Gastrocnemius medialis (tissue), 4 donors: ENCODE data around the gene TRIM63. TPM values are rescaled to one million over a fixed set of nuclear protein-coding genes. Genes with fewer than 3 reads are reported as not detected.

Experiments
- ATAC-seq, 2 donors: fragments of 150-250 bp; one replicate each; pipeline ENCODE4 v1.9.1; 2016
- DNase-seq, 2 donors: peaks; one replicate each; pipeline ENCODE4 v3.0.0-alpha.2; 2019
- H3K27ac ChIP-seq, 4 donors: fragments of 200-600 bp; sonication (generic); 1 replicate in 1 of 4; 2 replicates in 3 of 4; pipeline ENCODE4 v1.5.1; 2016 to 2018; ENCODE audit warnings: mild to moderate bottlenecking in 2 of 4, moderate library complexity in 1 of 4
- H3K27me3 ChIP-seq, 3 donors: fragments of 200-600 bp; sonication (generic) in 2 of 3; 1 replicate in 1 of 3; 2 replicates in 2 of 3; pipeline versions ENCODE4 v1.5.1 to v1.6.0; 2016 to 2019; ENCODE audit warnings: mild to moderate bottlenecking in 1 of 3, moderate library complexity in 1 of 3
- H3K36me3 ChIP-seq, 2 donors: fragments of 200-600 bp; sonication (generic) in 1 of 2; one replicate each; pipeline ENCODE4 v1.5.1; 2017 to 2018
- H3K4me1 ChIP-seq, 2 donors: fragments of 200-600 bp; sonication (generic) in 1 of 2; one replicate each; pipeline ENCODE4 v1.5.1; 2016 to 2017; ENCODE audit warnings: mild to moderate bottlenecking in 2 of 2
- H3K4me3 ChIP-seq, 4 donors: fragments of 200-600 bp; sonication (generic) in 3 of 4; 1 replicate in 1 of 4; 2 replicates in 3 of 4; pipeline ENCODE4 v1.5.1; 2016 to 2019; ENCODE audit warnings: mild to moderate bottlenecking in 2 of 4
- H3K9me3 ChIP-seq, 3 donors: fragments of 200-600 bp; sonication (generic) in 2 of 3; 1 replicate in 1 of 3; 2 replicates in 2 of 3; pipeline ENCODE4 v1.5.1; 2016 to 2019
- CTCF ChIP-seq, 5 experiments: fragments of 450-650 bp in 3 of 5; fragments of 200-600 bp in 2 of 5; sonication (generic) in 2 of 5; IDR thresholded peaks in 4 of 5; conservative IDR thresholded peaks in 1 of 5; 1 replicate in 4 of 5; 2 replicates in 1 of 5; pipeline ENCODE4 v1.5.1; 2016 to 2019; ENCODE audit warnings: antibody characterized with exemption in 5 of 5, mild to moderate bottlenecking in 3 of 5, moderate library complexity in 3 of 5
- POLR2A ChIP-seq, 2 donors: fragments of 450-650 bp; IDR thresholded peaks; one replicate each; pipeline ENCODE4 v1.6.1; 2017; ENCODE audit warnings: antibody characterized with exemption in 2 of 2, mild to moderate bottlenecking in 2 of 2, moderate library complexity in 2 of 2
- in situ Hi-C, 4 donors: fragments of 200-750 bp; cut with MboI; loops; one replicate each; pipeline versions ENCODE4 v1.15.0 to v1.8.0; 2017; ENCODE audit warnings: low sequenced_read_pairs in 4 of 4
- intact Hi-C: fragments of 100-400 bp; cut with DNase I; formaldehyde crosslinking; loops from one replicate; pipeline ENCODE4 v1.15.1; 2023; ENCODE audit warnings: low total_unique reads
- total RNA-seq, 4 donors: library from RNA; depleted of rRNA; stranded (reverse); fragments of >200 nt; gene quantifications; one replicate each; pipeline versions ENCODE4 v1.1.0 to v1.2.3, GENCODE V29; 2016

TRIM63 gene
- total RNA-seq, 4 donors from 2014 or later = 1,040 to 4,298 (median 2,203) TPM

- no peaks in the 10 kb centered on the region for H3K9me3 ChIP-seq
- TF ChIP-seq POLR2A (IDR thresholded peaks at IDR 0.05) (no peak), CTCF (IDR thresholded peaks at IDR 0.05 in 4 of 5, conservative IDR thresholded peaks at IDR 0.05 in 1 of 5) (no peak)
- DNase-seq = no peak
- no peaks in the 10 kb centered on the region for H3K36me3 ChIP-seq
- no peak for ATAC-seq
- H3K4me3 ChIP-seq = no peak overlapping the region
- intact Hi-C loops = no loop called here
- H3K27me3 ChIP-seq = no peaks in the 10 kb centered on the region
- in situ Hi-C loops = loop anchor here in 1 of 4 donors (25.0 kb wide), 1 partner anchor 137 kb away; the partner anchor contains the start of genes C1orf232, FAM110D, ZNF593 and ZNF593OS
- H3K4me1 ChIP-seq = peaks cover 21 to 44% of the 10 kb centered on the region in 2 donors
- H3K27ac ChIP-seq = peak overlapping the region in 3 of 4 donors; percentile 30 to 82 (median 56)
Observed at GRCh38 chr1:26025060-26025459, 42.4 kb downstream of the TRIM63 start.

GRCh38 chr1:26023826-26024225 lies 43.6 kb downstream of the TRIM63 start:
- Histone ChIP-seq H3K9me3 (no peaks in the 10 kb centered on the region), H3K27me3 (no peaks in the 10 kb centered on the region), H3K4me3 (no peak overlapping the region), H3K36me3 (no peaks in the 10 kb centered on the region), H3K27ac (peak overlapping the region in 3 of 4 donors; percentile 30 to 82 (median 56)), H3K4me1 (peaks cover 22 to 50% of the 10 kb centered on the region in 2 donors)
- no peak for TF ChIP-seq CTCF (IDR thresholded peaks at IDR 0.05 in 4 of 5, conservative IDR thresholded peaks at IDR 0.05 in 1 of 5)
- in situ Hi-C loops (no loop called here), intact Hi-C loops (no loop called here)
- no peak for DNase-seq
- no peak for ATAC-seq

GRCh38 chr1:26023009-26023408 lies 44.4 kb downstream of the TRIM63 start:
- no peaks in the 10 kb centered on the region for H3K36me3 ChIP-seq
- peaks cover 22 to 50% of the 10 kb centered on the region in 2 donors for H3K4me1 ChIP-seq
- DNase-seq = no peak
- ATAC-seq = peak in 1 of 2 donors; percentile 10
- in situ Hi-C loops = no loop called here
- H3K4me3 ChIP-seq = no peak overlapping the region
- no peak for TF ChIP-seq POLR2A (IDR thresholded peaks at IDR 0.05)
- no peak for TF ChIP-seq CTCF (IDR thresholded peaks at IDR 0.05 in 4 of 5, conservative IDR thresholded peaks at IDR 0.05 in 1 of 5)
- intact Hi-C loops = no loop called here
- H3K27ac ChIP-seq = peak overlapping the region; percentile 74 to 82 (median 78)
- no peaks in the 10 kb centered on the region for H3K27me3 ChIP-seq
- no peaks in the 10 kb centered on the region for H3K9me3 ChIP-seq

GRCh38 chr1:26022404-26022779 lies 45.0 kb downstream of the TRIM63 start:
- in situ Hi-C loops = no loop called here
- Histone ChIP-seq H3K4me1 (peaks cover 22 to 56% of the 10 kb centered on the region in 2 donors), H3K4me3 (no peak overlapping the region), H3K36me3 (no peaks in the 10 kb centered on the region), H3K27me3 (no peaks in the 10 kb centered on the region), H3K9me3 (no peaks in the 10 kb centered on the region), H3K27ac (peak overlapping the region; percentile 74 to 82 (median 78))
- intact Hi-C loops = no loop called here
- ATAC-seq (peak in 1 of 2 donors; percentile 15), DNase-seq (no peak)
- TF ChIP-seq POLR2A (IDR thresholded peaks at IDR 0.05) (no peak), CTCF (IDR thresholded peaks at IDR 0.05 in 4 of 5, conservative IDR thresholded peaks at IDR 0.05 in 1 of 5) (no peak)
